GM12878 (cell line): ENCODE results near the gene NANOS1. TPM values are rescaled to one million over a fixed set of nuclear protein-coding genes. Genes with fewer than 3 reads are reported as not detected.

Experiments
- ATAC-seq: fragments of 200-7000 bp; cut with Tn5 transposase; 3 replicates; pipeline ENCODE4 v1.9.1; 2020; ENCODE audit warnings: mild to moderate bottlenecking, moderate library complexity
- BruUV-seq: library from RNA; stranded (reverse); fragments of 400-500 nt; replicated peaks from 2 replicates; lab custom pipeline; 2021; lab: Mats Ljungman, UMichigan
- CTCF ChIA-PET: fragments of 300-600 bp; sonication (Branson Sonifier 250); formaldehyde crosslinking; extraction: SDS; loops from one replicate; lab custom pipeline; 2021; ENCODE audit warnings: inconsistent platforms; lab: Yijun Ruan, JAX
- POLR2A ChIA-PET: fragments of 350-600 bp; formaldehyde crosslinking; extraction: SDS; loops from one replicate; lab custom pipeline; 2021; ENCODE audit warnings: inconsistent platforms; lab: Charles Lee
- RAD21 ChIA-PET: fragments of 300-600 bp; sonication (Branson Sonifier 250); formaldehyde crosslinking; loops from one replicate; lab custom pipeline; 2023; ENCODE audit warnings: antibody characterized with exemption; ENCODE audit not compliant: unreplicated experiment; lab: Charles Lee
- SMC1A ChIA-PET: fragments of 300-600 bp; sonication (Branson Sonifier 250); formaldehyde crosslinking; loops from one replicate; lab custom pipeline; 2023; ENCODE audit not compliant: unreplicated experiment, uncharacterized antibody; lab: Charles Lee
- DNase-seq: peaks from one replicate; pipeline ENCODE4 v3.0.0-alpha.2; 2011; ENCODE audit warnings: low read depth, low spot score
- FAIRE-seq: peaks from 3 replicates; lab custom pipeline; 2011; peaks lifted over from hg19 to GRCh38; lab: Jason Lieb, UNC
- H2AFZ ChIP-seq: 2 replicates; pipeline ENCODE4 v1.6.0; 2011; ENCODE audit warnings: low read depth, low read length, control low read depth; ENCODE audit not compliant: control insufficient read depth
- H3K27ac ChIP-seq: 2 replicates; pipeline ENCODE4 v1.5.1; 2011; ENCODE audit warnings: control low read depth; ENCODE audit not compliant: control insufficient read depth, insufficient read depth
- H3K27me3 ChIP-seq, 2 experiments: replicated peaks in 1 of 2; 2 replicates each; pipeline versions ENCODE4 v1.6.0 to v1.6.1; 2011; ENCODE audit warnings: low read length in 1 of 2; ENCODE audit not compliant: control insufficient read depth in 2 of 2, insufficient read depth in 2 of 2
- H3K36me3 ChIP-seq, 2 experiments: 2 replicates each; pipeline ENCODE4 v1.5.1; 2011; ENCODE audit warnings: low read length in 1 of 2; ENCODE audit not compliant: control insufficient read depth in 2 of 2, insufficient read depth in 2 of 2
- H3K4me1 ChIP-seq: 2 replicates; pipeline ENCODE4 v1.6.1; 2011; ENCODE audit warnings: mild to moderate bottlenecking, low read length, moderate library complexity, mixed read lengths; ENCODE audit not compliant: control insufficient read depth, insufficient read depth
- H3K4me2 ChIP-seq: 2 replicates; pipeline ENCODE4 v1.6.0; 2011; ENCODE audit warnings: control low read depth; ENCODE audit not compliant: control insufficient read depth, insufficient read depth
- H3K4me3 ChIP-seq: fragments of 200-600 bp; sonication (generic); 2 replicates; pipeline ENCODE4 v1.5.1; 2016
- H3K79me2 ChIP-seq: 2 replicates; pipeline ENCODE4 v1.6.0; 2011; ENCODE audit warnings: low read length; ENCODE audit not compliant: control insufficient read depth, insufficient read depth
- H3K9ac ChIP-seq: 2 replicates; pipeline ENCODE4 v1.8.0; 2011; ENCODE audit warnings: low read length, control low read depth, mixed read lengths; ENCODE audit not compliant: control insufficient read depth, insufficient read depth
- H3K9me3 ChIP-seq: replicated peaks from 3 replicates; pipeline ENCODE4 v1.5.1; 2011; ENCODE audit warnings: mild to moderate bottlenecking, low read length; ENCODE audit not compliant: control insufficient read depth, insufficient read depth
- H4K20me1 ChIP-seq: 2 replicates; pipeline ENCODE4 v1.6.0; 2011; ENCODE audit not compliant: control insufficient read depth, insufficient read depth
- ASH2L ChIP-seq: fragments of 300-600, 200-600 bp; sonication (generic); IDR thresholded peaks from 2 replicates; pipeline ENCODE4 v1.6.1; 2017; ENCODE audit warnings: low read depth, mild to moderate bottlenecking, borderline replicate concordance
- BHLHE40 ChIP-seq, 2 experiments: fragments of 450-650 bp in 1 of 2; IDR thresholded peaks; 2 replicates each; pipeline ENCODE4 v1.6.1; 2011 to 2017; ENCODE audit warnings: low read depth in 2 of 2, borderline replicate concordance in 1 of 2, improper control_type of control experiment in 1 of 2, low read length in 1 of 2, mild to moderate bottlenecking in 1 of 2
- BRCA1 ChIP-seq: IDR thresholded peaks from 2 replicates; pipeline ENCODE4 v1.6.1; 2011; ENCODE audit warnings: low read depth, low read length, improper control_type of control experiment
- CHD2 ChIP-seq: IDR thresholded peaks from 2 replicates; pipeline ENCODE4 v1.6.1; 2011; ENCODE audit warnings: low read depth, low read length, improper control_type of control experiment, borderline replicate concordance
- CREM ChIP-seq: IDR thresholded peaks from 2 replicates; pipeline ENCODE4 v1.6.1; 2014; ENCODE audit warnings: antibody characterized with exemption, low read depth
- EGR1 ChIP-seq, 2 experiments: IDR thresholded peaks; 1 replicate in 1 of 2; 2 replicates in 1 of 2; pipeline ENCODE4 v1.6.1; 2011 to 2012; ENCODE audit warnings: low read depth in 2 of 2, low read length in 2 of 2, borderline replicate concordance in 1 of 2, mild to moderate bottlenecking in 1 of 2, moderate library complexity in 1 of 2
- IRF3 ChIP-seq: fragments of 450-650 bp; IDR thresholded peaks from 2 replicates; pipeline ENCODE4 v1.6.1; 2014; ENCODE audit warnings: mild to moderate bottlenecking
- KLF5 ChIP-seq: fragments of 450-650 bp; IDR thresholded peaks from 2 replicates; pipeline ENCODE4 v1.6.1; 2014; ENCODE audit warnings: mild to moderate bottlenecking; ENCODE audit not compliant: partially characterized antibody
- POLR2AphosphoS2 ChIP-seq: IDR thresholded peaks from 2 replicates; pipeline ENCODE4 v1.6.1; 2011; ENCODE audit warnings: low read depth, mild to moderate bottlenecking, low read length, improper control_type of control experiment, moderate library complexity
- RELB ChIP-seq: fragments of 450-650 bp; IDR thresholded peaks from 2 replicates; pipeline ENCODE4 v1.6.1; 2017; ENCODE audit warnings: low read depth, mild to moderate bottlenecking, moderate library complexity
- REST ChIP-seq: IDR thresholded peaks from 2 replicates; pipeline ENCODE4 v1.6.1; 2012; ENCODE audit warnings: mild to moderate bottlenecking, low read depth, low read length
- WGBS: methylation state at CpG from one replicate; pipeline ENCODE4 v1.1.6; 2016; ENCODE audit warnings: low lambda C conversion rate; ENCODE audit not compliant: insufficient replicate concordance, insufficient coverage; ENCODE audit errors: missing lambda C conversion rate; 5-methylcytosine and 5-hydroxymethylcytosine counted together
- in situ Hi-C: fragments of 300-500 bp; cut with MboI; formaldehyde crosslinking; loops from 9 replicates; pipeline ENCODE4 v1.14.3; 2018; ENCODE audit warnings: mixed read lengths
- intact Hi-C: fragments of 100-400 bp; cut with micrococcal nuclease; formaldehyde crosslinking; loops from one replicate; pipeline ENCODE4 v1.14.2; 2022; ENCODE audit not compliant: unreplicated experiment
- polyA plus RNA-seq, 11 experiments: library from polyadenylated mRNA; depleted of rRNA in 4 of 11; unstranded in 6 of 11; stranded (reverse) in 5 of 11; fragments of >200 nt; fragmentation: Nextera tagmentation in 4 of 11; fragmentation: Illumina TruSeq in 1 of 11; extraction: Ambion mirVana in 4 of 11; extraction: Trizol in 1 of 11; gene quantifications; 1 replicate in 1 of 11; 2 replicates in 10 of 11; pipeline versions ENCODE4 v1.2.1 to v1.2.3, GENCODE V29; 2011 to 2016; ENCODE audit warnings: inconsistent platforms in 2 of 11, missing spikeins in 2 of 11, low read depth in 1 of 11
- total RNA-seq, 4 experiments: library from RNA; depleted of rRNA in 3 of 4; stranded (reverse); fragments of >200 nt in 3 of 4; fragmentation: Illumina TruSeq in 1 of 4; extraction: Trizol in 1 of 4; gene quantifications; 2 replicates each; pipeline versions ENCODE4 v1.2.1 to v1.2.3, GENCODE V29; 2013 to 2021

The NANOS1 gene
- total and polyA plus RNA-seq, 10 of the 15 experiments (the other 5 are each of a cell fraction or from before 2014, with no cell fraction given), result 0.03 to 0.55 (median 0.28) TPM; not detected in 2

GRCh38 chr10:118992496-118992895 lies 37.0 kb upstream of the NANOS1 start:
- intact Hi-C loops, result no loop called here
- FAIRE-seq (no peak), DNase-seq (no peak), ATAC-seq (no peak)
- peaks cover 2 to 9% of the 10 kb centered on the region in 2 experiments; a peak in 3 of 4 replicates for H3K27me3 ChIP-seq
- H3K9ac ChIP-seq, result no peak overlapping the region
- BruUV-seq, result no TSS peak
- H3K9me3 ChIP-seq, result no peaks in the 10 kb centered on the region; the same call in 2 of the 3 replicates
- POLR2A ChIA-PET, result no interaction called here
- H3K27ac ChIP-seq, result no peak overlapping the region
- H3K36me3 ChIP-seq, result no peaks in the 10 kb centered on the region
- H3K79me2 ChIP-seq, result no peaks in the 10 kb centered on the region
- SMC1A ChIA-PET, result no interaction called here
- in situ Hi-C loops, result no loop called here
- CTCF ChIA-PET, result no interaction called here
- TF ChIP-seq REST, result no peak
- H3K4me3 ChIP-seq, result no peak overlapping the region
- H3K4me2 ChIP-seq, result no peak overlapping the region
- RAD21 ChIA-PET, result no interaction called here
- H3K4me1 ChIP-seq, result peaks cover 6% of the 10 kb centered on the region
- no peak overlapping the region for H2AFZ ChIP-seq
- no peaks in the 10 kb centered on the region for H4K20me1 ChIP-seq
- WGBS, result 0% methylated on average over 2 of the region's 2 CpGs

- in situ Hi-C loops, result no loop called here
- no TSS peak for BruUV-seq
- DNase-seq (no peak), ATAC-seq (no peak), FAIRE-seq (no peak)
- SMC1A ChIA-PET, result no interaction called here
- POLR2A ChIA-PET, result no interaction called here
- no peaks in the 10 kb centered on the region for H3K79me2 ChIP-seq
- no peak overlapping the region for H3K9ac ChIP-seq
- peaks cover 2 to 9% of the 10 kb centered on the region in 2 experiments; a peak in 3 of 4 replicates for H3K27me3 ChIP-seq
- H2AFZ ChIP-seq, result no peak overlapping the region
- H3K4me3 ChIP-seq, result no peak overlapping the region
- H4K20me1 ChIP-seq, result no peaks in the 10 kb centered on the region
- CTCF ChIA-PET, result no interaction called here
- WGBS, result 49% methylated on average over 3 of the region's 3 CpGs
- H3K4me2 ChIP-seq, result no peak overlapping the region
- no peaks in the 10 kb centered on the region; the same call in 2 of the 3 replicates for H3K9me3 ChIP-seq
- RAD21 ChIA-PET, result no interaction called here
- intact Hi-C loops, result no loop called here
- no peak overlapping the region for H3K27ac ChIP-seq
- H3K4me1 ChIP-seq, result peaks cover 2% of the 10 kb centered on the region
- H3K36me3 ChIP-seq, result no peaks in the 10 kb centered on the region
- TF ChIP-seq CREM, result no peak
- no peak for TF ChIP-seq BHLHE40 (IDR thresholded peaks at IDR 0.05; ENCODE audit: borderline replicate concordance in 1 of 2, low read depth in 2 of 2, low read length in 1 of 2)
- no peak for TF ChIP-seq POLR2AphosphoS2
- no peak for TF ChIP-seq KLF5
- no peak for TF ChIP-seq ASH2L
- no peak for TF ChIP-seq EGR1 (IDR thresholded peaks at IDR 0.05; ENCODE audit: borderline replicate concordance in 1 of 2, low read depth in 2 of 2, low read length in 2 of 2)
- TF ChIP-seq IRF3, result no peak
- TF ChIP-seq RELB, result no peak
- no peak for TF ChIP-seq BRCA1
- TF ChIP-seq CHD2, result no peak
Observed at GRCh38 chr10:118993214-118993613, 36.3 kb upstream of the NANOS1 start.
